H1 (cell line): ENCODE data around the gene SLC35G2. TPM values are rescaled to one million over a fixed set of nuclear protein-coding genes. Genes with fewer than 3 reads are reported as not detected.

ENCODE experiments used
- CTCF ChIA-PET: fragments of 300-600 bp; sonication (Branson Sonifier 250); formaldehyde crosslinking; loops from one replicate; lab custom pipeline; 2021; ENCODE audit not compliant: partially characterized antibody; lab: Charles Lee
- POLR2A ChIA-PET: fragments of 300-600 bp; sonication (Branson Sonifier 250); formaldehyde crosslinking; loops from one replicate; lab custom pipeline; 2021; ENCODE audit warnings: inconsistent platforms; ENCODE audit not compliant: partially characterized antibody; lab: Charles Lee
- DNase-seq, 2 experiments: peaks; one replicate each; pipeline versions ENCODE4 v3.0.0 to v3.0.0-alpha.2; 2010 to 2022; ENCODE audit warnings: low spot score in 2 of 2, low read depth in 1 of 2, mixed read lengths in 1 of 2
- FAIRE-seq: peaks from 2 replicates; lab custom pipeline; 2011; peaks lifted over from hg19 to GRCh38; lab: Jason Lieb, UNC
- H2AFZ ChIP-seq: 2 replicates; pipeline ENCODE4 v1.8.1; 2012; ENCODE audit warnings: low read length, inconsistent platforms
- H2AK5ac ChIP-seq: 2 replicates; pipeline ENCODE4 v1.6.1; 2013; ENCODE audit warnings: low read depth, low read length
- H2BK120ac ChIP-seq: replicated peaks from 2 replicates; pipeline ENCODE3; 2013; ENCODE audit warnings: low read depth, low read length, inconsistent platforms
- H2BK12ac ChIP-seq: 2 replicates; pipeline ENCODE4 v1.6.1; 2013; ENCODE audit warnings: low read depth, low read length
- H2BK15ac ChIP-seq: 2 replicates; pipeline ENCODE4 v1.6.1; 2013; ENCODE audit warnings: low read length
- H2BK20ac ChIP-seq: 2 replicates; pipeline ENCODE4 v1.6.1; 2013; ENCODE audit warnings: low read length
- H2BK5ac ChIP-seq: 2 replicates; pipeline ENCODE4 v1.6.1; 2013; ENCODE audit warnings: low read depth, low read length
- H3K14ac ChIP-seq: 2 replicates; pipeline ENCODE4 v1.6.1; 2013; ENCODE audit warnings: inconsistent platforms; ENCODE audit not compliant: insufficient read length
- H3K18ac ChIP-seq: 2 replicates; pipeline ENCODE4 v1.6.1; 2013; ENCODE audit warnings: low read length; ENCODE audit errors: extremely low read depth
- H3K23ac ChIP-seq: 2 replicates; pipeline ENCODE4 v1.6.1; 2013; ENCODE audit warnings: inconsistent platforms; ENCODE audit not compliant: insufficient read length
- H3K23me2 ChIP-seq: 2 replicates; pipeline ENCODE4 v1.6.1; 2013; ENCODE audit warnings: low read depth, low read length
- H3K27ac ChIP-seq: 2 replicates; pipeline ENCODE4 v1.6.1; 2011; ENCODE audit warnings: low read depth, low read length, inconsistent platforms
- H3K27me3 ChIP-seq, 4 experiments: replicated peaks in 1 of 4; 1 replicate in 1 of 4; 2 replicates in 3 of 4; pipeline versions ENCODE4 v1.6.1 to v1.8.1; 2011 to 2013; ENCODE audit warnings: low read length in 3 of 4, mild to moderate bottlenecking in 3 of 4, inconsistent platforms in 2 of 4, mixed read lengths in 2 of 4, moderate library complexity in 1 of 4; ENCODE audit not compliant: control insufficient read depth in 3 of 4, insufficient read depth in 3 of 4; ENCODE audit errors: extremely low read depth in 1 of 4
- H3K36me3 ChIP-seq, 4 experiments: 2 replicates each; pipeline versions ENCODE4 v1.6.1 to v1.8.1; 2011 to 2013; ENCODE audit warnings: mild to moderate bottlenecking in 4 of 4, low read length in 3 of 4, moderate library complexity in 2 of 4, control low read depth in 1 of 4, inconsistent platforms in 1 of 4; ENCODE audit not compliant: insufficient read depth in 4 of 4, control insufficient read depth in 2 of 4
- H3K4ac ChIP-seq: replicated peaks from 2 replicates; pipeline ENCODE3; 2013; ENCODE audit warnings: low read length, low read depth, mixed read lengths, inconsistent platforms; ENCODE audit not compliant: insufficient read length
- H3K4me1 ChIP-seq, 4 experiments: replicated peaks in 1 of 4; 1 replicate in 1 of 4; 2 replicates in 3 of 4; pipeline versions ENCODE4 v1.6.1 to v1.8.1; 2011 to 2013; ENCODE audit warnings: low read length in 3 of 4, inconsistent platforms in 2 of 4, mixed read lengths in 1 of 4; ENCODE audit not compliant: insufficient read depth in 4 of 4, control insufficient read depth in 3 of 4
- H3K4me2 ChIP-seq, 2 experiments: 2 replicates each; pipeline versions ENCODE4 v1.6.1 to v1.8.1; 2011 to 2013; ENCODE audit warnings: low read depth in 2 of 2, low read length in 2 of 2, control low read depth in 1 of 2, inconsistent platforms in 1 of 2, mild to moderate bottlenecking in 1 of 2; ENCODE audit not compliant: insufficient read depth in 1 of 2
- H3K4me3 ChIP-seq, 4 experiments: fragments of 200-600, 300-600 bp in 1 of 4; sonication (generic), shearing (Covaris generic), sonication (Bioruptor Twin) in 1 of 4; 2 replicates each; pipeline versions ENCODE4 v1.5.1 to v1.8.1; 2011 to 2016; ENCODE audit warnings: low read length in 4 of 4, low read depth in 3 of 4, control low read depth in 2 of 4, inconsistent platforms in 2 of 4, mild to moderate bottlenecking in 2 of 4, mixed read lengths in 1 of 4, moderate library complexity in 1 of 4; ENCODE audit not compliant: insufficient read depth in 2 of 4; ENCODE audit errors: extremely low read depth in 1 of 4
- H3K56ac ChIP-seq: replicated peaks from 2 replicates; pipeline ENCODE3; 2013; ENCODE audit warnings: low read depth, mild to moderate bottlenecking, mixed read lengths, low read length, inconsistent platforms; ENCODE audit not compliant: insufficient read length
- H3K79me1 ChIP-seq: 2 replicates; pipeline ENCODE4 v1.6.1; 2013; ENCODE audit warnings: low read depth, low read length, control low read depth
- H3K79me2 ChIP-seq, 2 experiments: 2 replicates each; pipeline versions ENCODE4 v1.6.1 to v1.8.1; 2012 to 2013; ENCODE audit warnings: low read length in 2 of 2, mild to moderate bottlenecking in 2 of 2, inconsistent platforms in 1 of 2; ENCODE audit not compliant: insufficient read depth in 2 of 2, control insufficient read depth in 1 of 2
- H3K9ac ChIP-seq, 4 experiments: replicated peaks in 1 of 4; 1 replicate in 1 of 4; 2 replicates in 3 of 4; pipeline versions ENCODE4 v1.6.1 to v1.8.1; 2011 to 2013; ENCODE audit warnings: low read depth in 3 of 4, low read length in 3 of 4, control low read depth in 2 of 4, mild to moderate bottlenecking in 2 of 4, moderate library complexity in 2 of 4, inconsistent platforms in 1 of 4; ENCODE audit errors: extremely low read depth in 1 of 4
- H3K9me3 ChIP-seq, 2 experiments: 2 replicates each; pipeline versions ENCODE4 v1.6.1 to v1.8.1; 2012 to 2013; ENCODE audit warnings: mild to moderate bottlenecking in 2 of 2, moderate library complexity in 2 of 2, control low read depth in 1 of 2, inconsistent platforms in 1 of 2, low read depth in 1 of 2, low read length in 1 of 2, mixed read lengths in 1 of 2; ENCODE audit not compliant: insufficient read depth in 2 of 2
- H4K20me1 ChIP-seq, 2 experiments: replicated peaks in 1 of 2; 2 replicates each; pipeline versions ENCODE3 to v1.8.1; 2011 to 2013; ENCODE audit warnings: inconsistent platforms in 2 of 2, low read length in 2 of 2, mild to moderate bottlenecking in 1 of 2; ENCODE audit not compliant: insufficient read depth in 2 of 2, control insufficient read depth in 1 of 2
- H4K5ac ChIP-seq: 2 replicates; pipeline ENCODE4 v1.6.1; 2013; ENCODE audit warnings: low read length, low read depth, mixed read lengths, inconsistent platforms; ENCODE audit not compliant: insufficient read length
- H4K8ac ChIP-seq: 2 replicates; pipeline ENCODE4 v1.8.0; 2013; ENCODE audit warnings: mild to moderate bottlenecking, moderate library complexity, low read length, inconsistent platforms; ENCODE audit not compliant: insufficient read depth; ENCODE audit errors: extremely low read depth
- H4K91ac ChIP-seq: replicated peaks from 2 replicates; pipeline ENCODE3; 2013; ENCODE audit warnings: low read length, mixed read lengths, inconsistent platforms; ENCODE audit not compliant: insufficient read length
- ASH2L ChIP-seq: fragments of 200-600, 300-600 bp; sonication (generic); IDR thresholded peaks from one replicate; pipeline ENCODE4 v1.7.1; 2017; ENCODE audit warnings: low read length
- BCL11A ChIP-seq, 2 experiments: IDR thresholded peaks; one replicate each; pipeline ENCODE4 v1.6.1; 2011; ENCODE audit warnings: low read depth in 2 of 2, low read length in 2 of 2, mild to moderate bottlenecking in 2 of 2
- CBX5 ChIP-seq: fragments of 300-800, 300-1000 bp; sonication (generic); IDR thresholded peaks from 2 replicates; pipeline ENCODE4 v1.7.1; 2016; ENCODE audit warnings: antibody characterized with exemption, low read length, low read depth
- MAFK ChIP-seq: IDR thresholded peaks from 2 replicates; pipeline ENCODE4 v1.6.1; 2012; ENCODE audit warnings: low read depth, mild to moderate bottlenecking, improper control_type of control experiment, low read length
- NRF1 ChIP-seq: IDR thresholded peaks from 2 replicates; pipeline ENCODE4 v1.6.1; 2011; ENCODE audit warnings: mild to moderate bottlenecking, low read depth, low read length, improper control_type of control experiment
- RBBP5 ChIP-seq: IDR thresholded peaks from 2 replicates; pipeline ENCODE4 v1.7.1; 2012; ENCODE audit warnings: low read depth, mild to moderate bottlenecking, inconsistent platforms, low read length, moderate library complexity, borderline replicate concordance
- TAF1 ChIP-seq: IDR thresholded peaks from 2 replicates; pipeline ENCODE4 v1.6.1; 2011; ENCODE audit warnings: mild to moderate bottlenecking, low read depth, low read length
- WGBS, 2 experiments: shearing (Covaris generic) in 1 of 2; methylation state at CpG; one replicate each; pipeline versions ENCODE4 v1.1.6 to v1.1.7; 2013 to 2015; ENCODE audit warnings: low lambda C conversion rate in 2 of 2, mixed read lengths in 2 of 2, inconsistent platforms in 1 of 2, low coverage in 1 of 2, missing lambda C conversion rate in 1 of 2; ENCODE audit not compliant: insufficient replicate concordance in 2 of 2, insufficient coverage in 1 of 2, insufficient read length in 1 of 2; ENCODE audit errors: extremely low coverage in 1 of 2, missing lambda C conversion rate in 1 of 2; 5-methylcytosine and 5-hydroxymethylcytosine counted together
- polyA plus RNA-seq, 7 experiments: library from polyadenylated mRNA; depleted of rRNA in 3 of 7; stranded (reverse) in 5 of 7; unstranded in 2 of 7; fragments of >200 nt in 5 of 7; fragments of 200-250 nt in 2 of 7; gene quantifications; 1 replicate in 5 of 7; 2 replicates in 1 of 7; 4 replicates in 1 of 7; pipeline versions ENCODE4 v1.2.1 to v1.2.3, GENCODE V29; 2011 to 2013; ENCODE audit warnings: missing spikeins in 2 of 7, mixed read lengths in 2 of 7
- total RNA-seq: library from RNA; stranded (reverse); fragmentation: NEBNext Ultra II Directional; extraction: Animal tissue kit (Norgen Biotek cat#: 25700); gene quantifications from 2 replicates; pipeline ENCODE4 v1.2.1, GENCODE V29; 2021

The SLC35G2 gene
- total and polyA plus RNA-seq, 2 of the 8 experiments (the other 6 are each of a cell fraction or from before 2014, with no cell fraction given), result 5.2 to 6.4 TPM

DNA sequence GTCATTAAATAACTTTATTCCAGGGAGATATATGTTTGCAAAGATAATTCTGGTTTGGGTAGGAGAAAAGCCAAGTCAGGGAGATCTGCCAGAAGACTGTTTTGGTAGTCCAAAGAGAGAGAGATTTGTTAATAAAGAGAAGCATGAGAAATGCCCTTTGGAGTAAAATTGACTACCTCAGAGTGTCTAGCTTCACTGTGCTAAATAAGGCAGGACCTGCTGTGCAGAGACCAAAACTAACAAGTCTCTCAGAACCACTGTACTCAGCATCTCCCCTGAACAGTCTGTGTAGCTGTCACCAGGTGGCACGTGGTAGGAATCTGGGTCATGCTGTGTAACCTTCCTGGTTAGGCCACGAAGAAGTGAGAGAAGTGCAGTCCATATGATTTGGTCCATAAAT is 31.6 kb upstream of the SLC35G2 start:
- H4K8ac ChIP-seq, result no peak overlapping the region
- no peaks in the 10 kb centered on the region; the same call in 1 of the 2 replicates for H3K23me2 ChIP-seq
- H2BK120ac ChIP-seq, result no peak overlapping the region
- POLR2A ChIA-PET, result no interaction called here
- H3K14ac ChIP-seq, result no peak overlapping the region
- H2AK5ac ChIP-seq, result no peak overlapping the region
- no peaks in the 10 kb centered on the region for H3K36me3 ChIP-seq
- H3K79me1 ChIP-seq, result no peaks in the 10 kb centered on the region
- H2BK5ac ChIP-seq, result no peak overlapping the region
- DNase-seq, result no peak
- no peak overlapping the region for H3K4me2 ChIP-seq
- H3K18ac ChIP-seq, result no peak overlapping the region
- H4K20me1 ChIP-seq, result no peaks in the 10 kb centered on the region
- no peak overlapping the region for H3K4me3 ChIP-seq
- H3K27me3 ChIP-seq, result no peaks in the 10 kb centered on the region
- CTCF ChIA-PET, result interaction anchor here (0.6 to 1.2 kb wide), 4 partner anchors 14 to 212 kb away, joined by 3 to 4 read pairs (median 3); partner anchors contain the start of gene STAG1
- no peaks in the 10 kb centered on the region; a peak in 1 of 4 replicates for H3K9me3 ChIP-seq
- no peak overlapping the region for H2BK20ac ChIP-seq
- TF ChIP-seq NRF1, result no peak
- no peak for TF ChIP-seq ASH2L
- no peak for TF ChIP-seq BCL11A (IDR thresholded peaks at IDR 0.05; ENCODE audit: low read depth in 2 of 2, low read length in 2 of 2)
- TF ChIP-seq RBBP5, result no peak
- no peak for TF ChIP-seq CBX5
- TF ChIP-seq TAF1, result no peak
- TF ChIP-seq MAFK, result no peak
- no peak overlapping the region for H3K27ac ChIP-seq
- peak overlapping the region; percentile 18; the same call in 1 of the 2 replicates for H2BK12ac ChIP-seq
- H3K23ac ChIP-seq, result no peak overlapping the region
- no peak overlapping the region for H3K56ac ChIP-seq
- H4K5ac ChIP-seq, result no peak overlapping the region
- 69% methylated on average over 2 of the region's 2 CpGs; no CpG with 5 or more reads in 1 of the 2 experiments for WGBS, 2 experiments
- H3K79me2 ChIP-seq, result no peaks in the 10 kb centered on the region
- H3K4me1 ChIP-seq, result peaks cover 0 to 6% (median 4%) of the 10 kb centered on the region in 4 experiments; a peak in 4 of 7 replicates
- H3K4ac ChIP-seq, result no peak overlapping the region
- FAIRE-seq, result no peak
- peak overlapping the region; percentile 60; the same call in 1 of the 2 replicates for H2AFZ ChIP-seq
- H4K91ac ChIP-seq, result no peak overlapping the region
- H2BK15ac ChIP-seq, result no peak overlapping the region
- H3K9ac ChIP-seq, result no peak overlapping the region
